ENCODE results near the gene CAMK1D.

GRCh38 chr10:12772797-12773587 is 423.6 kb downstream of the CAMK1D start:
- no peak for TF ChIP-seq CTCF (IDR thresholded peaks at IDR 0.05)
- no peak for TF ChIP-seq POLR2A (IDR thresholded peaks at IDR 0.05)
- TF ChIP-seq POLR2AphosphoS5 (IDR thresholded peaks at IDR 0.05): no peak
- no peak for TF ChIP-seq EP300 (IDR thresholded peaks at IDR 0.05; ENCODE audit: low read depth)
